Ishikawa (cell line): ENCODE measurements around the gene STRN4.

Experiments
- CEBPB ChIP-seq: IDR thresholded peaks from 2 replicates; pipeline ENCODE4 v1.6.1; 2012
- CREB1 ChIP-seq: IDR thresholded peaks from 2 replicates; pipeline ENCODE4 v1.6.1; 2012; ENCODE audit warnings: low read depth
- EGR1 ChIP-seq: IDR thresholded peaks from 2 replicates; pipeline ENCODE4 v1.6.1; 2012
- EP300 ChIP-seq: IDR thresholded peaks from 2 replicates; pipeline ENCODE4 v1.6.1; 2012; ENCODE audit warnings: borderline replicate concordance
- FOXM1 ChIP-seq: IDR thresholded peaks from 2 replicates; pipeline ENCODE4 v1.6.1; 2012; ENCODE audit warnings: low read depth, borderline replicate concordance
- MAX ChIP-seq: IDR thresholded peaks from 2 replicates; pipeline ENCODE4 v1.6.1; 2012
- NFIC ChIP-seq: IDR thresholded peaks from 2 replicates; pipeline ENCODE4 v1.6.1; 2012
- RAD21 ChIP-seq: IDR thresholded peaks from 2 replicates; pipeline ENCODE4 v1.6.1; 2012; ENCODE audit warnings: low read depth
- REST ChIP-seq: IDR thresholded peaks from 2 replicates; pipeline ENCODE4 v1.6.1; 2012; ENCODE audit warnings: low read depth, mild to moderate bottlenecking
- TAF1 ChIP-seq: IDR thresholded peaks from 2 replicates; pipeline ENCODE4 v1.6.1; 2012; ENCODE audit warnings: low read depth, mild to moderate bottlenecking
- TCF12 ChIP-seq: IDR thresholded peaks from 2 replicates; pipeline ENCODE4 v1.6.1; 2012; ENCODE audit warnings: low read depth
- TEAD4 ChIP-seq: IDR thresholded peaks from 2 replicates; pipeline ENCODE4 v1.6.1; 2012
- USF1 ChIP-seq: IDR thresholded peaks from 2 replicates; pipeline ENCODE4 v1.6.1; 2012
- YY1 ChIP-seq: IDR thresholded peaks from 2 replicates; pipeline ENCODE4 v1.6.1; 2012; ENCODE audit warnings: low read depth
- ZBTB7A ChIP-seq: IDR thresholded peaks from 2 replicates; pipeline ENCODE4 v1.6.1; 2012; ENCODE audit warnings: low read depth

The STRN4 gene

GRCh38 chr19:46764817-46765291 is 18.6 kb upstream of the STRN4 start:
- TF ChIP-seq YY1 (no peak), TAF1 (no peak), TEAD4 (no peak), FOXM1 (no peak), MAX (no peak), NFIC (no peak), CEBPB (no peak), ZBTB7A (no peak), EGR1 (no peak), USF1 (no peak)

- no peak for TF ChIP-seq TAF1
- no peak for TF ChIP-seq CEBPB
- TF ChIP-seq EP300: no peak
- TF ChIP-seq CREB1: no peak
- no peak for TF ChIP-seq RAD21
- TF ChIP-seq ZBTB7A: no peak
- no peak for TF ChIP-seq NFIC
- TF ChIP-seq EGR1: no peak
- TF ChIP-seq TEAD4: no peak
- no peak for TF ChIP-seq TCF12
- no peak for TF ChIP-seq YY1
- TF ChIP-seq REST: no peak
- no peak for TF ChIP-seq FOXM1
- TF ChIP-seq MAX: no peak
- no peak for TF ChIP-seq USF1
Measured at GRCh38 chr19:46762245-46762890, 16.1 kb upstream of the STRN4 start.

- no peak for TF ChIP-seq TAF1
- TF ChIP-seq ZBTB7A: no peak
- TF ChIP-seq CEBPB: no peak
- TF ChIP-seq TEAD4: no peak
- no peak for TF ChIP-seq USF1
- no peak for TF ChIP-seq MAX
- TF ChIP-seq REST: no peak
- TF ChIP-seq EP300: no peak
- no peak for TF ChIP-seq CREB1
- TF ChIP-seq YY1: no peak
- TF ChIP-seq NFIC: no peak
- TF ChIP-seq TCF12: no peak
- TF ChIP-seq RAD21: no peak
- TF ChIP-seq EGR1: no peak
- no peak for TF ChIP-seq FOXM1
Measured at GRCh38 chr19:46761418-46761831, 15.2 kb upstream of the STRN4 start.

GRCh38 chr19:46760363-46760762 is 14.1 kb upstream of the STRN4 start:
- no peak for TF ChIP-seq EP300
- TF ChIP-seq TAF1: no peak
- no peak for TF ChIP-seq YY1
- no peak for TF ChIP-seq CREB1
- no peak for TF ChIP-seq FOXM1

GRCh38 chr19:46759817-46760333 is 13.6 kb upstream of the STRN4 start:
- TF ChIP-seq YY1 (no peak), EGR1 (no peak), CEBPB (no peak), ZBTB7A (no peak), TCF12 (no peak), TEAD4 (no peak), FOXM1 (no peak), RAD21 (no peak), USF1 (no peak), REST (no peak), CREB1 (no peak), NFIC (no peak), TAF1 (no peak), EP300 (no peak), MAX (no peak)
